Kasumi-1 (cell line): ENCODE results near the gene NT5DC2.

Experiments
- DNase-seq, 2 experiments: peaks; one replicate each; lab custom pipeline; 2025; lab: John Stamatoyannopoulos, UW

Gene NT5DC2

DNA sequence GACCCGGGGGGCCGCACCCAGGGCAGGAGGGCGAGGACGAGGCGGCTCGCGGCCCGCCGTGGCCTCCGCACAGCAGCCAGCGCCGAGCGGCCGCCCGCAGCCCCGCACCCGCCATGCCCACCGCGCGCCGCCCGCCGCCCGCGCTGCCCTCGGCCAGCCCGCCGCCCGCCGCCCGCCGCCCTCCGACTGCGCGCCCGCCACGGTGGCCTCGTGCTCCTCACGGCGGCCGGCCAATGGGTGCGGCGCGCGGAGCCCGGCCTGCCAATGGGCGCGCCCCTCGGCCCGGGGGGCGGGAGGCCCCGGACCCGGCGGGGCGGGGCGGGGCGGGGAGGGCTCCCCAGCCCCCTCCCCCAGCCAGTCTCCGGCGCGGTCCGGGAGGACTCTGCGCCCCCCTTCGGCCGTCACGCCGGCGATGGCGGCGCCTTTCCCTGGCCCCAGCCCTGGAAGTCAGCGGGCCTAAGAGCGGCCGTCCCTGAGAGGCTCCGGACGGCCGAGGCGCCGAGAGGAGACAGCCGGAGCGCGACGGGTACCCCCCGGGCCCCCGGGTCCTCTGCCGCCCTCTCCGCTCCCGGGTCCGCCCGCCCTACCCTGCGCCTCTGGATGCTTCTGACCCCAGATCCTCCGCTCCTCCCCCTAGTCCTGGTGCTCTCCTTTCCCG is at the start of gene NT5DC2:
TSS of gene NT5DC2 (minus strand) at position 235 of the 658 bp plus-strand sequence. CDS start at position 115, 120 bp downstream.
- peak; percentile 26 to 34 for DNase-seq

DNA sequence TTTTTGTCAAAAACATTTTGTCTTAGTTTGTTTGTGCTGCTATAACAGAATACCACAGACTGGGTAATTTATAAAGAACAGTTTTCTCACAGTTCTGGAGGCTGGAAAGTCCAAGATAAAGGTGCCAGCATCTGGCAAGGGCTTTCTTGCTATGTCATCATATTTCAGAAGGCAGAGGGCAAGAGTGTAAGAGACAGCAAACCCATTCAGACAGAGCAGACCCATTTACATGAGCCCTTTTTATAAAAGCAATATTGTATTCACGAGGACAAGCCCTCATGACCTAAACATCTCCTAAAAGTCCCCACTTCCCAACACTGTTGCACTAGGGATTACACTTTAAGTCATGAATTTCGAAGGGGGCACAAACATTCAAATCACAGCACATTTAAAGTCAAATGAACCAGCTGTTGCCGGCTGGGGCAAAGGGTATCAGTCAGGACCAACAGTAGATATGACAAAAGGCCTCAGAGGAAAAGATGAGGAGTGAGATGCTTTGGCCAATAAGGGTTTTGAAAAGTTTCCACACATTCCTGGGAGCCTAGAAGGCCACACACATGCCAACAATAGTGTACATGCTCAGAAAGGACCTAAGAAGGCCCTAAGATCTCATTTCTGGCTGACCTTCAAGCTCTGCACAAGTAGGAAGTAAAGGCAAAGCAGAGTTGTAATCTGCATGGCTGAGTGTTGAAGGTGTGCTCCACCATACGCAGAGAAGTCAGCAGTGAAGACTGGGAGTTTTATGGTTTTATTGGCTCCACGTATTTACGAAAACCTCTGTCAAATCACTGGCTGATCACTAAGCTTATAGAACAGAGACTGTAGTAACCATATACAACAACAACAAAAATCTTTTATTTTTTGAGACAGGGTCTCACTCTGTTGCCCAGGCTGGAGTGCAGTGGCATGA is 40.7 kb upstream of the NT5DC2 start:
- no peak for DNase-seq

DNA sequence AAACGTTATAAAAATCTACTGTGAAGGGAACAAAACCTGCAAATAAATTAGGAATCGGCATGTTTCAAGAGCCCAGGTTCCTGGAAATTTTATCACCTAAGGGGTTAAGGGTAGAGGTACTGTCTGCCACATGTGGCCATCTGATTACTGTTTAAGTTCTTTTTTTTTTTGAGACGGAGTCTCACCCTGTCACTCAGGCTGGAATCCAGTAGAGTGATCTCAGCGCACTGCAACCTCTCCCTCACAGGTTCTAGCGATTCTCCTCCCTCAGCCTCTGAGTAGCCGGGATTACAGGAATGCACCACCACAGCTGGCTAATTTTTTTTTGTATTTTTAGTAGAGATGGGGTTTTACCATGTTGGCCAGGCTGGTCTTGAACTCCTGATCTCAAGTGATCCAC is 38.6 kb upstream of the NT5DC2 start:
- DNase-seq, result no peak

DNA sequence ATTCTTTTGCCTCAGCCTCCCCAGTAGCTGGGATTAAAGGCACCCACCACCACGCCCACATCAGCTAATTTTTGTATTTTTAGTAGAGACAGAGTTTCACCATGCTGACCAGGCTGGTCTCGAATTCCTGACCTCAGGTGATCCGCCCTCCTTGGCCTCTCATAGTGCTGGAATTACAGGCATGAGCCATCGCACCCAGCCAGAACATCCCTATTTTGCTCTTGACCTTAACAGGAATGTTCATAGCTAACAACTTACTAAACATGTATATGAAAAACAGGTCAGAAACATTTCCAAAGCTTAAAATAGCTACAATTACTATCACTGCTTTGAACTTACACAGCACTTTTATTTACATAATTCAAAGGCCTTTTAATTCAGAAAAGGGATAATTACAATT is 36.4 kb upstream of the NT5DC2 start:
- DNase-seq, result no peak

DNA sequence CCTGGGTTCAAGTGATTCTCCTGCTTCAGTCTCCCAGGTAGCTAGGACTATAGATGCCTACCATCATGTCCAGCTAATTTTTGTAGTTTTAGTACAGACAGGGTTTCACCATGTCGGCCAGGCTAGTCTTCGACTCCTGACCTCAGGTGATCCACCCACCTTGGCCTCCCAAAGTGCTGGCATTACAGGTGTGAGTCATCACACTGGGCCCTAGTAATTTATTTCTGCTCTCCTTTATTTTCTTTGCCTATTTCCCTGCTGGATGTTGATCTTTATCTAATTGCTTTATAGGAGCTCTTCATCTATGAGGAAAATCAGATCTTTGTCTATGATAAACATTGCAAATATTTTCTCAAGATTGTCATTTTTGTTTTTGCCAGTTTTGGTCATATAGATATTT is 34.4 kb upstream of the NT5DC2 start:
- DNase-seq, result no peak

DNA sequence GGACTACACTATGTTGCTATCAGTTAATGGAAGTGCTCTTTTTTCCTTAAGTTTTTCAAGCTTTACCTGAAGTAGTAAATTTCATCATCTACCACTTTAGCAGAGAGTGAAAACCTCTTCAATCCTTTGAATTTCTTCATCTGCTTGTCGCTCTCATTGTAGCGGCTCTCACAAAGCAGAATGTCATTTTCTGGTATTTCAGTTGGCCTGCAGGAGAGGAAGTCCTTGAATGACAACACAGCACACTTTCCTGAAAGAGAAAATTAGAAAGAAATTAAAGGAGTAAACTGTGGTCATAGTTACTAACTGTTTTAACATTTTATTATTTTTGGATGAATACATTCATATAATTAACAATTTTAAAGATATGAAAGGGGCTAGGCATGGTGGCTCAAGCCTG is 30.3 kb upstream of the NT5DC2 start:
- no peak for DNase-seq

DNA sequence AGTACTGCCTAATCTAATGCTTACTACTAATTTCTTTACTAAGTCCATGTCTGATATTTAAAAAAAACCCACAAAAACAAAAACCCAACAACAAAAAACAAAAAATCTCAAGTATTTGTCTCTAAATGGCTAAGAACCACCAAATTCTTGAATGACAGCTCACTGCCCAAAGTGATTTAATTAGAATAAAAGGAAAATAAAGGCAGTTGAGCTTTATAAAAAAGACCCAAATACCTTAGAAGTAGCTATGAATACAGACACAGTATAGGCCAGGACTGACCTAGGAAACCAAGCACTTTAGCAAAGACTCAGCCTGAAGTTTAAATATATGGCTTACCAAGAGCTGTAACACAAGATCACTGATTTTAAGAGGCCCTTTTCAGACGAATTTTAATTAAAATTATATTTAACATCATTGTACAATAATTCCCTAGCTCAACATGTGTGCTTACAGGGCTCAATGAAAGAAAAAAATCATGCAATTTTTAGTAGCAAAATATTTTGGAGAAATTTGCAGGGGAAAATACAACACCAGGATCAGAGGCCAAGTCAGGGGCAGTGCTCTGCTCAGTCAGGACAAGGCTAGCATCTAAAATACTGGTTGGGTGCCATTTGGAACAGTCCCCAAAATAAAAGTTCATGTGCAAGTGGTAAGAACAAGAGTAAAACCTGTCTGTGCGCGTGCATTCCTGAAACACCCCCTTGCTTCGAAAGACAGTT is 27.5 kb upstream of the NT5DC2 start:
- DNase-seq, result no peak

DNA sequence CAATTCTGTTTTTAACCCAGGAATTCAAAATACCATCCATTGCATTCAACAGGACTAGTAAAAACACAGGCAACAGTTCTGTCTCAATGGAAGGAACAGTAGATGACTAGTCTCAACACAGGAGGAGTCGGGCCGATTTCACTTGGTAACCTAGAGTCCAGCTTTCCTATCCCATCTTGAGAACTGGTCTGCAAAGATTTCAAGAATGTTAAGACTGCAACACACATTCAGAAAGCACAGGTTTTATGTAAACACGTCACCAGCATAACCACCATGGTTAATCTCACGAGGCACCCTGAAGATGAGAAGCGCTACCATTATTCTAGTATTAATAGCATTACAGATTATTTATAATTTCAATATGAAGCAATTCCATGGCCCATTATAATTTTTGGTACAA is 24.8 kb upstream of the NT5DC2 start:
- DNase-seq, result no peak

DNA sequence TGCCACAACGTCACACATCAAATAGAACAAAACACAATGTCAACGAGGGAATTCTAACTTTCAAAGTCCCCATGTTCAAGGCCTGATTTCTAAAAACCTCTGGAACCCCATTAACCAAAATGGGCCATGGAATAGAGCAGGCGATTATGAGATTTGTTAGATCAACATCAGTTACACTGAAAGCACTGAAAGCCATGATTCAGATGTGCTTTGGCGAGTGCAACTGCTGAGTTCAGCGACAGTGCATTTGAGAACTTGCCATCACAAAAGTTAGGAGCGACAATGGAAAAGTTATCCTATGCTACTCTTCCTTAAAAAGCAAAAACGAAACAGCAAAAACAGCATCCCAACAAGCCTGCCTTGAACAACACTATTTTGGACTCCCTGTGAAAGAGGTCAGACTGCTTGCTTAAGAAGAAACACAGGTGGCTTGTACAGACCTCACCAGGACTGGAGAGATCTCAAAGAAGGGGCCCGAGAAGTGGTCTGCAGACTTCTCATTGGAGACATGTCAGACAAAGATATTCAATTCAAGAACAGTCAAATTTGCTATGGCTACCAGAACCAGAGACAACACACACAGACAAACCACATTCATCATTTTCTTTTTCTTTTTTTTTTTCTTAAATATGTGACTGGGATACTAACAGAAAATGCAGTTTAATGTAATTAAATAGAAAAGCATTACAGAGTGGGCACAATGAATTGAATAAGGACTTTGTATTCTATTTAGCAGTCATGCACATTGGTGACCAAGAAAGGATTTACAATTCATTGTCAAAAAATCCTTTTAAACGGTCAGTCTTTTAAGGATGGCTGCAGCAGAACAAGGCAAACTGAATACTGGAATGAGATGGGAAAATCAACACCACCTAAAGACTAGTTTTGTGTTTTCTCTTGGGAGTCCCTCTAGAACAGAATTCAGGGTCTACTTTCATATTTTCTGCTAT is 23.6 kb upstream of the NT5DC2 start:
- DNase-seq, result no peak

DNA sequence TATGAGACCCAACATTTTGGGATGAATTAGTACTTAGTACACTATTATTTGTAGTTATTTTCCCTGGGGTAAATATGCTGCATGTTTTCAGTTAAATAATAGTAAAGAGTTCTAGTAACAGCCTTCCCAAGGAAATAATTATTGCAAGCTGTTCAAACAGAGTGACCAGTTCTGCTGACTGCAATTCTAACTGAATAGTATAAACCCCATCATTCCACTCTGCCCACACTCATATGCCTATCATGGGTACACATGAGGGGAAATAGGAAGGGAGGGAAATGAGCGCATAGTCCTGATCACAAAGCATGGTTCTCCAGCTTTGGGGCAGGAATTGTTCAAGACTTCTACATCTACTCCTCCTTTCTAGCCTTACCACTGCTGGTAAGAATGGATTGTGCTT is 21.4 kb upstream of the NT5DC2 start:
- no peak for DNase-seq

DNA sequence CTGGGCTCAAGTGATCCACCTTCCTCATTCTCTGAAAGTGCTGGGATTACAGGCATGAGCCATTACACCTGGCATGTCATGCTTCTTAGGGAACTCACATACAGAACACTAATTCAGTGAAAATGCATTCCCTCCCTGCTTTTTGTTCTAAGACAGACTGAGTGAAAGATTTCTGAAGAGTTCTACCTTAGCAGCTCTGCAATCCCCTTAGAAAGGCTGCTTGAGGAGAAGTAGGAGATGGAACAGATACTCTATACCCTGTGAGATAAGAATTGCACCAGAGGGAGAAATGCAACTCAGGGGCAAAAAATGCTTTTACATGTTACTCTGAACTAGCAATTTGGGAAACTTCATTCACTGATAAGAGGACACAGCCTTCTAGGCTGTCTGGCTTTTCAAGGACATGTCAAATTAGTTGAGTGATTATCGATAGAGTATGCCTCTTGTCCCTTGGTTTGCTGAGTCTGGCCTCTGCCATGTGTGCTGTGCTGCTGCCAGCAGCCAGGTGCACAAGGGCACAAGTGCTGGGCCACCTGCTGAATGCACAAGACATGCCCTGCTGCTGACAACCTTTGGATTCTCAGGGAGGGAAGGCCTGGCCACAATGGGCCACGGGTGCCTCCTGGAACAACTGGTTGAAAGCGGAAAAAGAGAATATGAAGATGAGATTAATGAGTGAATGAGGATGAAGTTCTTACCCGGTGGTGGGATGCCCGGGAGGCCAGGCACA is 20.5 kb upstream of the NT5DC2 start:
- DNase-seq, result no peak

DNA sequence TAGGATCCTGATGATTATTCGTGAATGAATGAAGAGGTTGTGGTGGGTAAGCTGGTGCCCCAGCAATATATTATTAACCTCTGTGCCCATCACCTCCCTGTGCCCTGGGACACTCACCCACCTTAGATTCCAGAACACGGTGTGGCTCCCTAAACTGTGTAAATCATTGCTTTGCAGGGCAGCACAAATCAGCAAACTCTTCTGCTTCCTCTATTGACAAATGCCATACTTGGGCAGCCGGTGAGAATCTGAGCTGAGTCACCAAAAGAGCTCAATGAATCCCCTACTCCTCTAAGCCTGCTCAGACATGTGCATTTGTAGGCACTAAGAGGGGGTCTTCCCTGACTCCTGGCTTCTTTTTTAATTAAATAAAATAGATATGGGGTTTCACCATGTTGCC is 18.4 kb upstream of the NT5DC2 start:
- DNase-seq, result no peak

DNA sequence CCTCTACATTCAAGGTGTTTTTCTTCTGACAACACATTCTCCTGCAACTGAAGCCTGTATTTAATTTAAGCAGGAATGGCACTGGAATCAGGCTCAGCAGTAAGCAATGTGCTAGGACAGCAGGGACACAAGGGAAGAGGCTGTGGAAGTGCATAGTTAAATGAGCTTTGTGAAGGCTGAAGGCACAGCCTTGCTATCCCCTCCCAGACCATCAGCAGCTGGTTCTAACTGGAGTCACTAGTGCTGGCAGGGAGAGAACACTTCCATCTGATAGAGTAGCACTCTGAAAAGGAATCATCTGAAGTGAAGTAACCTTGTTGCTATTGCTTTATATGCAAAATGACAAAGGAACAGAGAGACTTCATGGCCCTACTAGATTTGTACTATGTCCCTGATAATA is 17.5 kb upstream of the NT5DC2 start:
- DNase-seq, result no peak

DNA sequence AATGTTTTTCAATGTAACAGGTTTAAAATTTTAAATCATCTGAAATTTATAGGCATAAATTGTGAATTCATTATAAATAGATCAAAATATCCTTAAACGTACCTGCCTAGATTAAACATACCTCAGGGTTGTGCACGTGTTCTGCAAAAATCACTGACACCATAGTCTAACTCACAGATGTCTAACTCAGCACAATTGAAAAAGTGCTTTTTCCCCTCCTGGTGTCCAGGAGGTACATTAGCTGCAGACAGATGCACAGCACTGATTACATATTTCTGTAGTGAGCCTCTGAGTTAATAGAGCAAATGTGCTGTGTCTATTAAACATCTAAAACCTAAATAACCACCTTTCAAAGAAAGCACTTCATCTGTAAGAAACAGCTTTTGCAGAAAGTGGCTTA is 13.5 kb upstream of the NT5DC2 start:
- DNase-seq, result no peak

DNA sequence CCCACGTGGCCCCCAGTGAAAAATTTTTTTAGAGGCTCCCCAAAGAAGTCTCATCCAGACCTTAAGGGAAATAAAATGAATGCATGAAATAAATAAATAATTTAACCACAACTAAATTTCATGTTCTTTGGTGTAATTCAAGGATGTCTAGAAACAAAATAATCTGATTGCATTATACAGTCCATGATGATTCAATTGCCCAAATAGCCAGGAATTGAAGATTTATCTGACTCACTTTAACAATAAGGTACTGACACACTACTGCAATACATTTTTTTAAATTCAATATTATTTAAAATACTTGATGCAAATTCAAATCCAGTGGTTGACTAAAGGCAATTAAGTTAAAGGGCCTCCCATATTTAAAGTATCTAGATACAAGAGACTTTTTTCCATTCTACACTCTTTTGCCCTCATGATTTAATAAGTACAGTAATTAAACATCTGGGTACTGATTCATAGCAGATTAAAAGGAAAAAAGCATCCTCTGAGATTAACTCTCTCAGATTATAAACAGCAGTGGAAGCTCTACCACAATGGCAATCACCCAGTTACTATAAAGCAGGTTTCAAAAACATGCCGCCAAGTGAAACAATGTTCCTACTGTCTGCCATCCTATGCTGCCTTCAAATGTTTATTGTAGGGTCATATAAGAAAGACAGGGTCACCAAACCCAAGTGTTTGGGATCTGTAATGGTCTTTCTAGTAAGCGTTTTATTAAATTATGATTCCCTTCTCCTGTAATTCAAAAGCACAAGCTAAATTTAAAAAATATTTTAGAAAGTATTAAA is 12.6 kb upstream of the NT5DC2 start:
- no peak for DNase-seq

DNA sequence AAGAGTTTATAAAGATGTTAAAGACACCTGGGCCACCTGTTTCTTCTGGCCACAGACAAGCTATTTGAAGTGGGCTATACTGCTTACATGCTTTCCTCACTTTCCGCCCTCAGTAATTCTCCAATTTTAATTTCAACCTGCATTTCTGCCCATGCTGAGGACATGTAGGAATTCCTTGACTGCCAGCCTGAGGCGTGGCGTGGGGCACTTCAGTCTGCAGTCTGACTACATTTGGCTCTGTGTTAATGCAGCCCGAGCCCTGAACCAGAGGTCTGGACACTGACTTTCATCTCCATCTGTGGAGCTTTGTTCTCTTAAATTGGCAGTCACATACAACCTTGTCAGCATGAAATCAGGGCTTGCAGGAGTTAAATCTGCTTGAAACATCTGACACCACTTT is 11.3 kb upstream of the NT5DC2 start:
- DNase-seq, result no peak

DNA sequence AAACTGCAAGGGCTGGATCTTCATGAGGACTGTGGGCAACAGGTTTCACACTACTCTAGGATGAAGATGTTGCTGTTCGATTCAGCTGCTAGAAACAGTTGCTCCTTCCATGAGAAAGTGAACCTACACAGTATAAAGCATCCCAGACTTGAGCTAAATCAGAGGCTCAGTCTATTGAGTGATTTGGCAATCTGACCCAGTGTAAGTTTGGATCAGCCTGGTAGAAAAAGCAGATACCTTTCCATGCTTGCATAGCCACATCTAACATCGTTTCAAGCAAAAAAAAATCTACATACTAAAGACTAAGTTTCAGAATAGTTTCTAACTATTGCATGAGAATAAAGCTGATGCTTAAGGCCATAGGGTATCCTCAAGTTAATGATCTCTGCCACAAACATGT is 7.4 kb upstream of the NT5DC2 start:
- DNase-seq, result no peak

DNA sequence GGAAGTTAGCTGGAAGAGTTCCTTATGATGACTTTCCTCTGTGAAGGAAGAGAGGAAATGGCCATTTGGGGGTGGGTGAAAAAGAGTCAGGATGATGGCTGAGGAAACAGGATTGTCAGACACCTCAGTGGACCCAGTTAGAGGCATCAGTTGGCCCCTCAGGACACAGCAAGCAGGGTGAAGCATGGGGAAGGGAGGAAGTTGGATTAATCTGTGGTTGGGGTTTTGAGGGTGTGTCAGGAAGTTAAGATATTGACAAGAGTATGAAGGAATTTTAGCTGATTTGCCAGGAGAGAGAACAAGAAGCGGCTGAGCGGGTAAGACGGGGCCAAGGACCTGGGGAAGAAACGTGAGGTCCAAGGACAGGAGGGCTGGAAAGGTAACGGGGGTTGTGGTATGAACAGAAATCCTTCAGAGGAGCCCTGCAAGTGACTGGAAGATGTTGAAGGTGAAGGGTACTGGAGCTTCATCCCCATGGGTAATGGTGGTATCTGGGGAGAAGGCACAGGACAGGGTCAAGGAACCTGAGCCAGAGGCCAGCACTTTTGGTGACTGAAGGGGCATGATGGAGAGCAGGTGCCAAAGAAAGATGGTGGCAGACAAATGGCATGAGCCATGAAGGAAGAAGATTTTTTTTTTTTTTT is 5.5 kb upstream of the NT5DC2 start:
- DNase-seq, result peak in 1 of 2 experiments; percentile 15

DNA sequence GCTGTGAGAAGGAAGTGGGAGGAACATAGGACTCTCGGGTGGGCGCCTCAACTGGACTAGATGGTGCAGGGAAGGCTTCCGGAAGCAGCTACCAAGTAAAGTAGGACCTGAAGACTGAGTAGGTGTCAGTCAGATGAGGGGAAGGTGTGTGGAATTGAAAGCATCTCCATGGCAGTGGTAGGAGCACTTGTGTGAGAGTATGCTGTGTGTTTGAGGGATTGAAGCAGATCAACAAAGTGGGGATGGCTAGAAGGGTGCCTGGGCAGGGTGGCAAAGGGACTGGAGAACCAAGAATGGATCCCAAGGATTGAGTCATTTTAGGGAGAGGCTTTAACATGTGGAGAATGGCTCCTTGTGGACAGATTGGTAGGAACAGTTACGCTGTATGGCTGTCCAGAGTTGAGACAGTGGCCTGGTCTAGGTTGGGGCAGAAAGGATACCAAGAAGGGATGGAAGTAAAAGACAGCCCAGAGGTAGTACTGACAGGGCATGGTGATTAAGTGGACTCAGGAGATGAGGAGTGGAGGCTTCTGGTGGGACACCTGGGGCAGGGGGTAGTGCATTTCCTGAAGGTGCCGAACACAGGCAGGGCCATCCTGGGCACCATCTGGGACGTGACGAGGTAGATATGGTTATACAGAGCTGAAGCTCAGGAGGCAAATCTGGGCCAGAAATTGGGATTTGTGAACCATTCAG is 4.2 kb upstream of the NT5DC2 start:
- DNase-seq, result no peak
